ENCODE results near the gene FES.
"Not testable (repeated sequence)": the region's sequence is repeated elsewhere in the genome, so short reads cannot be mapped to it uniquely, and the experiment has no call there.

FES gene

GRCh38 chr15:90909976-90910375, 25.7 kb downstream of the FES start:
- no peak for DNase-seq (ENCODE audit: low read depth)

- no peak for DNase-seq (ENCODE audit: low read depth)
These were observed 26.4 kb downstream of the FES start for GRCh38 chr15:90910441-90911301.

GRCh38 chr15:90911302-90911623, 27.0 kb downstream of the FES start:
- DNase-seq (ENCODE audit: low read depth) = no peak

- no peak for DNase-seq (ENCODE audit: low read depth)
These were observed 27.8 kb downstream of the FES start for GRCh38 chr15:90911906-90912769.

- no peak for DNase-seq (ENCODE audit: low read depth)
These were observed 28.4 kb downstream of the FES start for GRCh38 chr15:90912770-90913075.

- DNase-seq (ENCODE audit: low read depth) = no peak
These were observed 29.2 kb downstream of the FES start for GRCh38 chr15:90913398-90913944.

GRCh38 chr15:90914305-90915080, 30.2 kb downstream of the FES start:
- DNase-seq (ENCODE audit: low read depth) = no peak

- DNase-seq (ENCODE audit: low read depth) = no peak
These were observed 31.0 kb downstream of the FES start for GRCh38 chr15:90915216-90915807.

GRCh38 chr15:90915808-90916440, 31.6 kb downstream of the FES start:
- no peak for DNase-seq (ENCODE audit: low read depth)

GRCh38 chr15:90916461-90916860, 32.2 kb downstream of the FES start:
- no peak for DNase-seq (ENCODE audit: low read depth)

- DNase-seq (ENCODE audit: low read depth) = no peak
These were observed 33.3 kb downstream of the FES start for GRCh38 chr15:90917569-90917968.

- no peak for DNase-seq (ENCODE audit: low read depth)
These were observed 33.9 kb downstream of the FES start for GRCh38 chr15:90918034-90918788.

- no peak for DNase-seq (ENCODE audit: low read depth)
These were observed 34.5 kb downstream of the FES start for GRCh38 chr15:90918835-90919234.

GRCh38 chr15:90921887-90922286, 37.6 kb downstream of the FES start:
- no peak for DNase-seq (ENCODE audit: low read depth)

GRCh38 chr15:90922712-90923322, 38.5 kb downstream of the FES start:
- DNase-seq (ENCODE audit: low read depth) = not testable (repeated sequence)

- DNase-seq (ENCODE audit: low read depth) = no peak
These were observed 40.1 kb downstream of the FES start for GRCh38 chr15:90924375-90924774.

- not testable (repeated sequence) for DNase-seq (ENCODE audit: low read depth)
These were observed 42.5 kb downstream of the FES start for GRCh38 chr15:90926766-90927165.

- DNase-seq (ENCODE audit: low read depth) = not testable (repeated sequence)
These were observed 43.8 kb downstream of the FES start for GRCh38 chr15:90928106-90928505.

GRCh38 chr15:90929246-90930019, 45.1 kb downstream of the FES start:
- DNase-seq (ENCODE audit: low read depth) = no peak

All from T-helper 22 cell (primary cell).